MG63 (cell line): ENCODE measurements around the gene SCN7A. TPM values are rescaled to one million over a fixed set of nuclear protein-coding genes. Genes with fewer than 3 reads are reported as not detected.

ENCODE experiments used
- DNase-seq: peaks from one replicate; pipeline ENCODE4 v3.0.0-alpha.2; 2020
- H3K27me3 ChIP-seq: fragments of 250-450 bp; sonication (Bioruptor Pico); 2 replicates; pipeline ENCODE4 v1.5.1; 2020; ENCODE audit warnings: mild to moderate bottlenecking, moderate library complexity
- H3K36me3 ChIP-seq: fragments of 250-450 bp; sonication (Bioruptor Pico); 2 replicates; pipeline ENCODE4 v1.5.1; 2020; ENCODE audit warnings: mild to moderate bottlenecking, moderate library complexity
- H3K4me3 ChIP-seq: fragments of 250-450 bp; sonication (Bioruptor Pico); 2 replicates; pipeline ENCODE4 v1.5.1; 2020; ENCODE audit warnings: mild to moderate bottlenecking, moderate library complexity
- H3K9me3 ChIP-seq: fragments of 250-450 bp; sonication (Bioruptor Pico); 2 replicates; pipeline ENCODE4 v1.5.1; 2020; ENCODE audit warnings: mild to moderate bottlenecking, moderate library complexity
- total RNA-seq: library from RNA; depleted of rRNA; stranded (reverse); fragments of >200 nt; shearing (Covaris generic); gene quantifications from 2 replicates; pipeline ENCODE4 v1.2.3, GENCODE V29; 2014; ENCODE audit warnings: low replicate concordance; rRNA removed

SCN7A gene
- total RNA-seq: not detected in 2 replicates

DNA sequence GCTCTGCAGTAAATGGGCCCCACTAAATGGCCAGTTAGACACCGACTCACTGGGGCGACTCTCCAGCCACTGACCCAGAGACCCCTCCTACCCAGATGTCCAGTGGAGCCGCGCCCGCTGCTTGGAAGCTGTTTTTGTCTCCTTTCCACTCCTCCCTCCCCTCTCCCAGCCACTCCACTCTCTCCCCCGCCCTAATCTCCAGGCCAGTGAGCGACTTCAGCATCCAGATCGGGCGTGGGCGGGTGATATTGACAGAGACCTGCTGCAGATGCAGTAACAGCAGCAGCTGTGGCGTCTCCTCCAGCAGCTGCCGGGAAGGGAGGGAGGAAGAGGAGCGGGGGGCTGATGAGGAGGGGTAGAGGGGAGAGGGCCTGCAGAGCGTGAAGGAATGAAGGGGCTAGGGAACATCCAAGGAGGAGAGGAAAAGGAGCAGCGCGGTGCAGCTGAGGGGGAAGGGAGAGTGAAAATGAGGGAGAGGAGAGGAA lies at the start of gene SCN7A:
SCN7A (minus strand) TSS at position 110 of the 485 bp plus-strand sequence. CDS start 16,553 bp downstream, outside the sequence.
- peak; percentile 72 for DNase-seq

DNA sequence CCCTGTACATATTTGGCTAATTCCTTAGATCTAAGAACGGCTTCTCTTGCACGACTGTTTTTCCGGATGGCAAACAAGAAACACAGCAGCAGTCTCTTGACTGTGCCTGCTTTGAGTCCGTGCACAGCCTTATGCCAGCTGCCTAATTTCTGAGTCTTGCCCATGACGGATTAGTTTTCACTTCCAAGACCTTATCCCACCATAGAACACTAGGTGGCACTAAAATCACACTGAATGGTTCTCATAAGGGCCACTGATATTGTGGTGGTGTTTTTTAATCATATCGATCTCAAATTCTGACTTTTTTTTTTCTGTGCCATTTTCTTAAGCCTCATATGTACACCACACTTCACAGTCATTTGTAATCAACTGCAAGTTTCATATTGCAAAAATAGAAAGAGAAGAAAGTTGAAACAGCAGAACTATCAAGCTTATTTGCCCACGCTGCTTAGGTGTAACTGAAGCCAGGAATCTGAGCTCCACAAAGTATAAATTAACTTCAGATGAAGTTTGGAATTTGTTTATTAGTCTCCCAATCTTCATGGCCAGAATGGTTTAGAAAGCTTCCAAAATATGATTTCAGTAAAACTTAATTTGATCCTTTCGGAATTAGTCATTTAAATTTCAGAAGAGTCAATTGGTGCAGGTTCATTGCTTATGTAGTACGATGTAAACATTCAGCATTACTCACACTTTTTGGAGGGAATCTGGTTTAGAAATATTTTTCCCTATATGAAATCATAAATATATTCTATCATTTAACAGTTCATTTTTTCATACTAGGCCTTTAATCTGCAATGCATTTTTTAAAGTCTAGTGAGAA lies 45.5 kb upstream of the SCN7A start:
- Histone ChIP-seq H3K27me3 (no peaks in the 10 kb centered on the region), H3K36me3 (no peaks in the 10 kb centered on the region), H3K9me3 (no peaks in the 10 kb centered on the region), H3K4me3 (0 out of 2 replicates have a peak overlapping the region, but pooled peaks have one; percentile 6)
- peak; percentile 51 for DNase-seq

More for the DNA sequence above, at the start of gene SCN7A:
- no peaks in the 10 kb centered on the region for H3K9me3 ChIP-seq
- H3K4me3 ChIP-seq: peak within 1 kb of the TSS; percentile 29
- H3K27me3 ChIP-seq: 0 out of 2 replicates have a peak, but pooled peaks cover 3% of the 10 kb centered on the region
- H3K36me3 ChIP-seq: no peaks in the 10 kb centered on the region

DNA sequence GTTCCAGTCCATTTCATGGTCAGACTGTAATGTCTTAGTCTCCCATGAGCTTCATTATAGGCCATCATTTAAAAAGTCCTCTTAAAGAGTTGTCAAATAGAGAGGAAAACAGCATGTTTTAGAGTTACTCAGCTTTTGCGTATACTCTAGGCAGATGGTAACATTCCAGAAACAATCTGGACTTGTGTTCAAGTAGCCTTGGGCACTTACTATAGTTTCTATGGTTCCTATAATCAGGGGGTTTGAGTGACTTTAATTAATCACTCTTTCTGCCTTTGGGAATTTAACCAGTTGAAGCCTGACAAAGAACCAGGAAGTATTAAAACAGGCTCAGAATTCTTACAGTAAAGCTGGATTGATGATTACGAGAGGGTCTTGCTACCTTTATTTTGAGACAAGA lies 42.1 kb upstream of the SCN7A start:
- Histone ChIP-seq H3K9me3 (no peaks in the 10 kb centered on the region), H3K27me3 (no peaks in the 10 kb centered on the region)

DNA sequence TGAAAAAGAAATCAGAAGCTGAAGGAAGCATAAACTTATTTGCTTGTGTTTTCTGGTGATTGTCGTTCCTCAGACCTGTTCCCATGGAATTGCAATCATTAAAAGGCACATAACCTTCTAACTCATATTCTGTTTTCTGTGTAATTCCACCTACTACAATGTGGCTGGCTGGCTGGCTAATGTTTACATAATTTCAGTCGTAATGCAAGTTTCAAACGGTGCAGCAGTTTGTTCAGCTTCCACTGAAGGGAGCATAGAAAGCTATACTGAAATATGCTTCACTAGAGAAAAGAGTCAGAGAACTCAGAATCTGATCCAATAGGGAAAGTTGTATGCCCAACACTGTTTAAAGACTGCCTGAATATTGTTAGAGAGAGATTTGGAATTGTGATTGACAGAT lies 27.1 kb upstream of the SCN7A start:
- no peak for DNase-seq
- Histone ChIP-seq H3K36me3 (no peaks in the 10 kb centered on the region), H3K27me3 (no peaks in the 10 kb centered on the region), H3K4me3 (no peak overlapping the region), H3K9me3 (no peaks in the 10 kb centered on the region)

More for the DNA sequence above, 42.1 kb upstream of the SCN7A start:
- Histone ChIP-seq H3K4me3 (no peak overlapping the region), H3K36me3 (no peaks in the 10 kb centered on the region)
- DNase-seq: no peak

DNA sequence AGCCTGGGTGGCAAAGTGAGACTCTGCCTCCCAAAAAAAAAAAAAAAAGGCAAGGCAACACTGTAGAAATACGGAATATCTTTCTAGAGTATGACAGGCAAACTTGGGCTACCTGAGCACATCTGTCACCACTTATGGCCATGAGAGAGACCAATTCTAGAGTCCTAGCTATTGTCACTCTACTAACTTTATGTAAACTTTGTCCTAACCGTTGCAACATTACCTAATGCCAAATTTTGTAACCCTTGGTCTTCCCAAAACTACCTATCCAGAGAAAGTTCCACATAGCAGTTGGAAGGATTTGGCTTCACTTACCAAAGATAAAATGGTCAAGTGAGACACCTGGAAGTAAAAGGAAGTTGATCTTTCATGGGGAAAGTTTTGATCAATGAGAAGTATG lies 26.6 kb upstream of the SCN7A start:
- Histone ChIP-seq H3K4me3 (no peak overlapping the region), H3K9me3 (no peaks in the 10 kb centered on the region)
- DNase-seq: no peak

DNA sequence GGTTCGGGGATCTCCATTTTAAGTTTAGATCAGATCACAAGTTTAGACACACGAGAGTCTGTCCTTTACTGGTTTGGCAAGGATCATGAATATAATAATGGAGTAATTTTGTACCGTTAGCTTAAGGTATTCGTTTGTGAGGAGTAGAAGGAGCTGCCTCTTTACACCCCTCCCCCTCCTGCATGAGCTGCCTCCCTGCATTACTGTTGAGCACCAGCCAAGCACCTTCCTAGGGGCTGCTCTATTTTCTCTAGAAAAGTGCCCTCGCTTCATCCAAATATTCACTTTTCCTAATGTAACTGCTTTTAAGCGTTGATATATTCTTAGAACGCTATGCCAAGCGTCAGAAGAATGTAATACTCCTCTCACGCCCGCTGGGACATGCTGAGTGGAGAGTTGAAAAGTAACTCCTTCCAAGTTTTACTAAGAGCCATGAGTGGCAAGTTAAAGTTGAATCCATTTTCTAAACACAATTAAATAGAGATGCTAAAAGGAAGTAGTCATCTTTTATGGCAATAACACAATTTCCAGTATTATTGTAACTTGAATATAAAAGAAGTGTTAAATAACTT lies 25.4 kb upstream of the SCN7A start:
- DNase-seq: no peak
- Histone ChIP-seq H3K9me3 (no peaks in the 10 kb centered on the region), H3K36me3 (no peaks in the 10 kb centered on the region), H3K27me3 (no peaks in the 10 kb centered on the region; the same call in 1 of the 2 replicates), H3K4me3 (no peak overlapping the region)

More for the DNA sequence above, 26.6 kb upstream of the SCN7A start:
- Histone ChIP-seq H3K36me3 (no peaks in the 10 kb centered on the region), H3K27me3 (no peaks in the 10 kb centered on the region; the same call in 1 of the 2 replicates)

DNA sequence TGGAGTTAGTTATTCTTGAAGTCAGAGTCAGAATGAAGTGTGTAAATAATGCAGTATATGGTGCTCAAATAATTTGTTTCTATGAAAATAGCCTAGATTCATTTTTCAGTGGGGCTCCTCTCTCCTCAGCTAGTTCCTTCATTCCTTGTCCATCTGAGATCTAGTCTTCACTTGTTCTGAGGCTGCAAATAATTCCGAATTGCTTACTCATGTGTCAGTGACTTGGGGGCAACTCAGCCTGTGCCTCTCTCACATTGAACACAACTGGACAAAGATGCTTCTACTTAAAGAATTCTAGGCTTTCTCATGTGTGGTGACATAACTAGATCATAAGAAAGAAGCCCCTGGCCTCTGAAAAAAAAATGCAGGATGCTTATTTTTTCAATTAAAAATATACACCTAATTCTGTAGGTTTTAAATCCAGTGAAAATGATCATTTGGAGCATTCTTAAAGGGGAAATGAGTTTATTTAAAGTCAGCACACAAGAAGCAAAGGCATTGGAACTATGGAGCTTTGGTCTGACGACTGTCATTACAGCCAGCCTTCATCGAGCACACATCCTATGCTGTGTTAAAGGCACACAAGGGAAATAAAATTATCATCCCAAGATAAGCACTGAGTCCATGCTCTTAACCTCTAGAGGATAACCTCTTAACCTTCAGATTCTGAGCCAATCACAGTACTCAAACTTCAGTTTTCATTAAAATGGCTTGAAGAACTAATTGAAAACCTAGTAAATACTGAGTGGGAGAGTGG lies 24.8 kb upstream of the SCN7A start:
- H3K27me3 ChIP-seq: no peaks in the 10 kb centered on the region; the same call in 1 of the 2 replicates
- no peaks in the 10 kb centered on the region for H3K36me3 ChIP-seq
- no peak for DNase-seq
- no peaks in the 10 kb centered on the region for H3K9me3 ChIP-seq
- no peak overlapping the region for H3K4me3 ChIP-seq

DNA sequence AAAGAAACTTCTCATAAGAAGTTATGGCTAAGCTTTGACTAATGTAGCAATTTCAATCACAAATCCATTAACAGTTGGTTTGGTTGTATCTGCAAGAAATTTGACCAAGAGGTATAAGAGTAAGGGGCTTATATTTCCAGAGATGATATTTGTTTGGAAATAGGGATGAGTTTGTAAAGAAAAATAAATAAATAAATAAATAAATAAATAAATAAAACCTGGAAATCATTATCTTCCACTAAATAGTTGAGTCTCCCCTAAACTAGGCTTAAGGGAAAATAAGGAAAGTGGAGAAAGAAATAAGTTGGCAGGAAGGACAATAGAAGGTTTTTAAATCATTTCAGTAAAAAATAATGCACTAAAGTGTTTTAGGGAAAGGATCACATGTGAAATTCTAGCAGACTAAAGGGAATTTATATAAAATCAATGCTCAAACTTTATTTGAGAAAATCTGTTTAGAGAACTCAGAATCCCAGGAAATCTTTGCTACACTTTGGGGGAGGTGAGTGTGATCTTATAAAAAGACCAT lies 23.5 kb upstream of the SCN7A start:
- Histone ChIP-seq H3K4me3 (no peak overlapping the region), H3K9me3 (no peaks in the 10 kb centered on the region)

DNA sequence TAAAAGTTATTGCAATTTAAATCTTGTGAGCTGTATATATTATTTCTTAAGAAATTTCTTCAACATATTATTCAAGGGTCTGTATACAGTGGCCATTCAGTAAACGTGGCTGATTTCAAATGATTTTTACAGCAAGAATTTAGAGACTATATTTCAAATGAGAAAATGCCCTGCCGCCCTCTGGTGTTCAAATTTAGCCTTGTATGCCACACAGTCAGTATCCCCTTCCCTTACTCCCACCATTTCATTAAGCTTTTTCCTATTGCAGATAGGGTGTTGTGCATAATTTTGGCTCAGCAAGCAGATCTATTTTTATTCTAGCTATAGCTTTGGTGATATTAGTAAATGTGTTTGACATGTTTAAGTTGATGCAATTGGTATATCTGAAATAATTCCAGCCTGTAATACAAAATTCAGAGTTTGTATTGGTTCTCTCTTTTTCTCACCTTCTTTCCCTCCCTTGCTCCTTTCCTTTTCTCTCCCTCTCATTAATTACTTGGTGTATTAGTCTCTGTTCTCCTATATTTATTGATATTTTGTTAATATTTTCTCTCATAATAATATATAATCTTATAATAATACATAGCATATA lies 22.8 kb upstream of the SCN7A start:
- Histone ChIP-seq H3K36me3 (no peaks in the 10 kb centered on the region), H3K27me3 (no peaks in the 10 kb centered on the region; the same call in 1 of the 2 replicates), H3K9me3 (no peaks in the 10 kb centered on the region), H3K4me3 (no peak overlapping the region)
- DNase-seq: peak; percentile 8

More for the DNA sequence above, 23.5 kb upstream of the SCN7A start:
- Histone ChIP-seq H3K27me3 (no peaks in the 10 kb centered on the region; the same call in 1 of the 2 replicates), H3K36me3 (no peaks in the 10 kb centered on the region)
- DNase-seq: no peak

DNA sequence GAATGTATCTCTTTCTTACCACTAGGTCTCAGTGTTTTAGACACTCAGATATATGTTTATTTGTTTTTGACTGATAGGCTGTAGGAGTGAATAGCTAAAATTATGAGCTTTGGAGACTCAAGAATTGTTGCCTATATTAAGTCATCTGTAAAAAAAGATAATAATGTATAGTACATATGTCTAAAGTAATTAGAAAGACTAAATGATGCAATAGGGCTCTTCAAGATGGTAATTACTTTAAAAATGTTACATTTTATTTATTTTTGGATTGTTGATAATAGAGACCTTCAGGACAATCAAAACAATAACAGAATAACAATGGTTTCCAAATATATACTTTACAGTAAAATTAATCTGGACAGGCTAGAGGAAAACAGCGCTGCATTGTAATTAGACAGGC lies 19.9 kb upstream of the SCN7A start:
- no peaks in the 10 kb centered on the region for H3K9me3 ChIP-seq
- no peaks in the 10 kb centered on the region; the same call in 1 of the 2 replicates for H3K27me3 ChIP-seq
- no peak for DNase-seq
- H3K4me3 ChIP-seq: no peak overlapping the region
- no peaks in the 10 kb centered on the region for H3K36me3 ChIP-seq

DNA sequence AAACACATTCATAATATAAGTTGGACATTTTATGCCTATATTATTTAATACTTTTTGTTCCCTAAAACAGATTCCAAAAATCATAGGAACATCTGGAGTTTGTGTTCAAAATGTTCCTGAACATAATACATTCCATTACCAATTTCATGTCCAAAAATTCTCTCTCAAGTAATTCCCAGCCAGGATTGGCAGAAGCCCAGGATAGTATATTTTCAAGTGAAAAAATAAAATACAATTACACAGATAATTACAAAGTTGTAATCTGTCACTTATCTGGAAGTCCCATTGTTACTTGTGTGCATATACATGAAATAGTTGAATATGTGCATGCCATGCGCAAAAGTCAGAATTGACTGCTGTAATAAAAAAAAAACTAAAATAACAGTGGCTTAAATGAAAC lies 5.2 kb upstream of the SCN7A start:
- DNase-seq: no peak

DNA sequence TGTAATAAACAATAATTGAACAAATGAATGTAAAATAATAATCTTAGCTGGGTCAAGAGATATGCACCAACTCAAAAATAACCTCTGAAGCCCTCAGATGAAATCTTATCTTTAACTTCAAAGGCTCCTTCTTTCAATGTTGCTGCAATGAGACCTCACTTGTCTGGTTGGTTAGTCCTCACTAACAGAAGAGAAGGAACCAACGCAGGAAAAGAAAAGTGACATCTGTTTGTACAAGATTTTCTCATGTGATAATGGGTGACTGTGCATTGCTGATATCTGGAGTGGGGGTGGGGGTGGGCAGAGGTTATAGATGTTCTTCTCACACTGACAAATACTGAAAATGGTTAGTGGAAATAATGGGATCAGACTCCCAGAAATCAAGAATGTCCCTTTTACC lies 2.6 kb downstream of the SCN7A start:
- H3K4me3 ChIP-seq: no peak overlapping the region
- H3K9me3 ChIP-seq: no peaks in the 10 kb centered on the region
- no peaks in the 10 kb centered on the region for H3K36me3 ChIP-seq
- no peak for DNase-seq
- 0 out of 2 replicates have a peak, but pooled peaks cover 3% of the 10 kb centered on the region for H3K27me3 ChIP-seq

More for the DNA sequence above, 5.2 kb upstream of the SCN7A start:
- H3K4me3 ChIP-seq: no peak overlapping the region
- H3K36me3 ChIP-seq: no peaks in the 10 kb centered on the region
- no peaks in the 10 kb centered on the region for H3K27me3 ChIP-seq
- no peaks in the 10 kb centered on the region for H3K9me3 ChIP-seq

DNA sequence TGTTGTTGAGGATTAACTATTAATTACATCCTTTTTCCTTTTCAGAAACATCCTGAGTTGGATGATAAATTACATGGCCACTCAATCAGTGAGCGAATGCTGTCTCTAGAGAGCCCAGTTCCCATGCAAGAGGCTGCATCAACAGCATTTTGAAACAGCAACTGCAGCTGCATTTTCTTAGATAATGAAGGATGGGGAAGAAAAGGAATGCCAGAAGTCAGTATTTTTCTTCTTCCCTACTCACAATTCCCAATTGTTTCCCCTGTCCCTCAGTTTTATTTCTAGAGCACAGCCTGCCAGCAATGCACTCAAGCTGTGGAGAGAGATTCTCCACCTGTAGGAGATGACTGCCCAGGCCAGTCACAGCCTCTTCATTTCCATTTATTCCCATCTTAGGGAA lies 6.9 kb downstream of the SCN7A start:
- no peak for DNase-seq

DNA sequence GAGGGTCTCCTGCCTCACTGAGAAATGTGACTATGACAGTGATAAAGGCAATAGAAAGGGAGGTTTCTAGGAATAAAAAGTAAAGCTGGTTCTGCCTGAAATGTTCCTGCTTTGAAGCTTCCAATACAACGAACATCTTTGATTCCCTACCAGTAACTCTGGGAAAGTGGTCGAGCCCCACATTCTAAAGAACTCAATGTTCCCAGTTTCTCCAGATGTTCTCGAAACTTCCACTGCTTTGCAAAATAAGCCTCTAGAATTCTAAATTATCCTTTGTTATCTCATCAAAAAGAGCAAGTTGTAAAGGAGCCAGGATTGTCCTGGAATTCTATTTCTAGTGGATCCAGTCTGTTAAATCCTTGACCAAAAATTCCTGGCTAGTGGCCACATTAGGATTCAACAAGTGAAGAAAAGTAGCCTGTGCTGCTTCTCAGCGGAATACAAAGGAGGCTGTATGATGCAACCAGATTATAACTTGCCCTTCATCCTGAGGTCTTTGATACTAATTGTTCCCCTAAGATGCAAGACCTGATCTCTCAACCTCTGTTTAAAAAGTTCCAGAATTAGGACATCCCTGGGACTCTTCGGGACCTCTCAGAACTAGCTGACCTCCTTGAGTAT lies 8.4 kb downstream of the SCN7A start:
- no peaks in the 10 kb centered on the region for H3K27me3 ChIP-seq
- H3K9me3 ChIP-seq: no peaks in the 10 kb centered on the region
- DNase-seq: no peak
- no peaks in the 10 kb centered on the region for H3K36me3 ChIP-seq
- H3K4me3 ChIP-seq: no peak overlapping the region

More for the DNA sequence above, 6.9 kb downstream of the SCN7A start:
- no peaks in the 10 kb centered on the region for H3K9me3 ChIP-seq
- no peaks in the 10 kb centered on the region for H3K36me3 ChIP-seq
- no peak overlapping the region for H3K4me3 ChIP-seq
- no peaks in the 10 kb centered on the region for H3K27me3 ChIP-seq

DNA sequence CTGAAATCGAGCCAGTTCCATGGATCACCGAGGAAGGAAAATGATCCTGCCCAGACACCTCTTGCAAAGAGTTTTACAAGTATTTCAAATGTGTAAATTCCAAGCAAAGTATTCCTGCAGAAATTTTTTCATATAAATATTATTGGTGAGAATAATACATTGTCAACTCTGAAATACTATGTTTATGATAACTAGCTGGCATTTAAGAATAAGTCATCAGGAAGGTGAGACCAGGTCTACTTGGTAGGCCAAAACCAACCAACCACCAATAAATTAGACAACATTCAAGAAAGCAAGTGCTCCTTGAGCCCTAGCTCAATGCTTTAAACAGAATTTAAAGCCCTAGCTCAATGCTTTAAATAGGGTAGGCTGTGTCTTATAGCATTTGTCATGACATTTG lies 21.7 kb downstream of the SCN7A start:
- H3K9me3 ChIP-seq: no peaks in the 10 kb centered on the region
- DNase-seq: no peak
- no peaks in the 10 kb centered on the region for H3K27me3 ChIP-seq
- no peak overlapping the region for H3K4me3 ChIP-seq
- H3K36me3 ChIP-seq: no peaks in the 10 kb centered on the region
